Activated CD4-positive, CD25-positive, alpha-beta regulatory T cell treated with anti-CD3 and anti-CD28 coated beads, Interleukin-2, amount 50 U/mL, for 24 hours (primary cell): ENCODE results near the gene CELF2.
A peak's percentile ranks its signal among the peaks of the same experiment; 100 is the strongest.
"Not testable (repeated sequence)": the region's sequence is repeated elsewhere in the genome, so short reads cannot be mapped to it uniquely, and the experiment has no call there.

Experiments used
- ATAC-seq, 2 donors: fragments of 150-1000 bp; cut with Tn5 transposase; one replicate each; pipeline ENCODE4 v1.10.0; 2021; ENCODE audit warnings: mild to moderate bottlenecking in 1 of 2, moderate library complexity in 1 of 2

CELF2 gene

GRCh38 chr10:11177926-11178471 is 160.3 kb downstream of the CELF2 start:
- no peak for ATAC-seq

DNA sequence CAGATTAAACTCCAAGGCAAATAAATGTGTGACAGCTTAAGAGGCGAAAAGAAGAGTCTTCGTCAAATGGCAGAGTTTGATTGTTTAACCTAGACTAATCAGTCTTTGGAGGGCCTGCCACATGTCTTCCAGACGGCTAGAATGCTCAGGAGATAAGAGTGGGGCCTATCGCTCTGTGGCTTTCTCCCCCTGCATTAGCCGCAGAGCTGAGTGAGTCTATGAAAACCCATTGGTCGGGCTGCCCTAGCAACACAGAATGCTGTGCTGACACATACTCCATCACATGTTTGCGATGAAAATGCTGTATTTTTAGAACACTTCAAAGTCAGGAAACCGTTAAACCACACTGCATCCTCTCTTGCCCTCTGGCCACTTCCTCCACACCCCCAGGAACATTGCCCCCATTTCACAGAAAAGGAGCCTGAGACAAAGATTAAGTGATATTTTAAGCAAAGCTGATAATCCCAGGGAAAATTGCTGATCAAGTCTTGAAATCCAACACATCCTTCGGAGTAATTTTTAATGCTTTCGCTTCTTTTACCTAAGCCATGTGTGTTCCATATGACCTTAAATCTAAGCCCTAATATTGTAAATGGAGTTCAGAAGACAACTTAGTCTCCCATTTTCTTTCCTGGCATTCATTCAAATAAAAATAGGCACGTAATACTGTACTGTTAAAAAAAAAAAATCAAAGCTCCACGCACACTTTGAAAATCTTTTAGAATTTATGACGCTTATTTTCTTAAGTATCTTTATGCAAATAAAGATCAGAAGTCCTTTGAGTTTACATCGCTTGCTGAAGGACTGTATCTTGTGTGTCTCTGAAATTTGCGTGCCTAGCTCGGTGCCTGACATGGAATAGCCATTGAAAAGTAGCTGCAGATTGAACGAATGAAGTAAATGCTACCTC is 161.2 kb downstream of the CELF2 start:
- ATAC-seq = peak; percentile 83 to 85

- ATAC-seq = no peak
These were observed 161.9 kb downstream of the CELF2 start for GRCh38 chr10:11179516-11180105.

GRCh38 chr10:11180228-11180627 is 162.6 kb downstream of the CELF2 start:
- peak; percentile 23 to 34 for ATAC-seq

GRCh38 chr10:11181978-11182377 is 164.3 kb downstream of the CELF2 start:
- no peak for ATAC-seq

DNA sequence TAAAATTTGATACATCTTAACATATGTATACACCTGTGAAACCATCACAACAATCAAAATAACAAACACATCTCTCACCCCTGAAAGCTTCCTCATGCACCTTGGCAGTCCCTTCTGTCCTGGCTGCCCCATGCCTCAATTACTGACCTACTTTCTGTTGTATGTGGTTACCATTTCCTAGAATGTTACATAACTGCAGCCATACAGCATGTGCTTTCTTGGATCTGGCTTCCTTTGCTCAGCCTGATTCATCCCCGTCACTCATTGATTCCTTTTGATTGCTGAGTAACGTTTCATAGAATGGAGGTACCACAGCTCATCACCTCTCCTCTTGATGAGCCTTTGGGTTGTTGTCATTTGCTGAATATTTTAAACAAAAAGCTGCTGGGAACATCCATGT is 165.3 kb downstream of the CELF2 start:
- ATAC-seq = peak; percentile 26 to 31

- no peak for ATAC-seq
These were observed 166.4 kb downstream of the CELF2 start for GRCh38 chr10:11184093-11184492.

DNA sequence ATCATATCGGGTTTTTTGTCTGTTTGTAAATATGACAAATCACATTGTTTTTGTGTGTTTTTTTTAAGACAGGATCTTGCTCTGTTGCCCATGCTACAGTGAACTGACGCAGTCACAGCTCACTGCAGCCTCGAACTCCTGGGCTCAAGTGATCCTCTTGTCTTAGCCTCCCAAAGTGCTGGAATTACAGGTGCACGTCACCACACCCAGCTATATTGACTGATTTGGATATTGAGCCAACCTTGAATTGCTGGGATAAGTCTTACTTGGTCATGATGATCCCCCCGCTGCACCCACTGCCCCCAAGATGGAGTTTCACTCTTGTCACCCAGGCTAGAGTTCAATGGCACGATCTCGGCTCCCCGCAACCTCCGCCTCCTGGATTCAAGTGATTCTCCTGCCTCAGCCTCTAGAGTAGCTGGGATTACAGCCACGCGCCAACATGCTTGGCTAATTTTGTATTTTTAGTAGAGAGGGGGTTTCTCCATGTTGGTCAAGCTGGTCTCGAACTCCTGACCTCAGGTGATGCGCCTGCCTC is 167.5 kb downstream of the CELF2 start:
- not testable (repeated sequence) for ATAC-seq

- ATAC-seq = peak in 1 of 2 donors; percentile 27
These were observed 168.7 kb downstream of the CELF2 start for GRCh38 chr10:11186374-11186773.

DNA sequence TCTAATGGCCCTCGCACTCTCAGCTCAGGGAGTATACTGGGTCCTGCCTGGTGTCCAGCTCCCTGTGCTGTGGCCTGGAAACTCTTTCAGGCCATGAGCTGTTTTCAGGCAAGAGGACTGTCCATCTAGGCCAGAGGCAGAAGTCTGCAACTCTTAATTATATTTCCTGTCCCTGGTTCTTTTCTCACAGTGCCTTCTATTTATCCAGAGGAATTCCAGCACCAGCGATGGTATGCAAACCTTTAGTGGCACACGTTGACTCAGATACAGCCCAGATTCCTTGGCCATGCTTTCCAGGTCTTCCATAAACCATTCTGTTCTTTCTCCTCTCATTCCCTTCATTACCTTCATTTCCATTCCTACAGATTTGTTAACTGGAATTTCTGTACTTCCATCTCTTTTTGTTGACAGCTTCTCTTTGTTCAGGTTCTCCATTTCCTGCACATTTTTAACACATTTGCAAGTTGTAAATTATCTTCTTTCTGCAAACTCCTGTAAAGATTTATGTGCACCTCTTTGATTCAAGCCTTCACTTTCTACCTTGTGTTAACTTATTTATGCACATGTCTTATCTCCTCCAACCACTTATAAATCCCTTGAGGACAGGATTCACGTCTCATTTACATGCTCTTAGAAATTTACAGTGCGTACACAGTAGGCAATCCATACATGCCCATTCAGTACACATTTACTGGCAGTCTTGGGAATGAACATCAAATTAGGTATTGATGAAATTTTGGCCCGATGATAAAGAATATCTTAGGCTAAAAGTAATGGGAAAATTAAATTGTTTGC is 172.1 kb downstream of the CELF2 start:
- ATAC-seq = no peak

DNA sequence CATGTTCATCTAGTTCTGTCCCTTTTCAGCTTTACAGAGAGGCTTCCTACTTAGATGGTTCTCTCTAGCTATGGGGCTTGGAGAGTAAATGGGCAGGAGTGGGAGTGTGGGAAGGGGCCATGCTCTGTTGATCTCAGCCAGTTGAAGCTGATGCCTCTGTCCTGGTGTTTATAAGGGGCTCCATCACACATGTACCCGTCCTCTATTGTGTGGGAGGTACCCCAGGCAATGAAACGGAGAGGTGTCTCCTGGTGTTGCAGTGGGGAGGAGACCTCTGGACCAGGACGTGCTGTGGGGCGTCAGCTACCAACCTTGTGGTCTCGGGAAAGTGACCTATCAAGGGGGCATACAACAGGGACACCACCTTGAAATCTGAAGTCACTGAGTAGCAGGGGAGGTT is 173.5 kb downstream of the CELF2 start:
- ATAC-seq = peak in 1 of 2 donors; percentile 12

GRCh38 chr10:11191678-11192077 is 174.0 kb downstream of the CELF2 start:
- no peak for ATAC-seq

GRCh38 chr10:11192304-11193000 is 174.8 kb downstream of the CELF2 start:
- ATAC-seq = no peak

DNA sequence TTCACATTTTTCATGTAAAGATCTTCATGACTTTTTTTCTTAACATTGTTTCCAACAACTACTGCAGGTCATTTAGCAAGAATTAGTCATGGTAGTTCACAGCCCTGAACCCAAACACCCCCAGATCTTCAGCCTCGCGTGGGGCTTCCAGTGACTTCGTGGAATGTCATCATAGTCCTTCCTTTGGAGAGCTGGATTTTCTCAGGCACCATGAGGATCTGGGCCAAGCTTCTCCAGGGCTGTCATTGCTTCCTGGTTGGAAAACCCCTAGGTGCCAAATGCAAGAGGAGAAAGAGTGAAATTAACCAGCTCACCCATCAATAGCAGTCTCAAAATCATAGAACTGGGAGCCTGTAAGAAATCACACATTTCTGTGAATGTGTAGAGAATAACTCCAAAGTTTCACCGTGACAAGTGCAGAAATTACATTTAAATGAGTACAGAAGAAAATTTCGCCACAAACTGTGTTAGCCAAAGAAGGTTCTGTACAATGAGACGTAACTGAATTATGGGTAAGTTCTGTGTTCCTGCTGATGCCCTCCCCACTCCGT is 175.4 kb downstream of the CELF2 start:
- ATAC-seq = no peak

GRCh38 chr10:11194859-11195586 is 177.4 kb downstream of the CELF2 start:
- no peak for ATAC-seq

DNA sequence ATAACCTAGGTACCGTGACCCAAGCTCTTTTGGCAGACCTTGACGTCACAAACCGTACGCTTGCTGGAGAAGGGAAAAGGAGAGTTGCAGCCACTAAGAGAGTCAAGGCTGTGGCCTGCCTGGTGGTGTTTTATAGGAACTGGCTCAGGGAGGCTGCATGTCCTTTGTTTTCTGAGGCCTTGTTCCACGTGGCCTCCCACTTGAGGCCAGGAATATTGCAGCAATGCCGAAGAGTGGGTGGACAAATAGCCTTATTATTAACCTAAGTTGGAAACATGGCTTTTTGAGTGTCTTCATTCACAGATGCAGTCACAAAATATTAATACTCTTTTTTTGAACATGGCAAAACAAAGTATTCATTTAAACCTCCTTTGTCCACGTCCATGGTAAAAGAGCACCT is 178.0 kb downstream of the CELF2 start:
- no peak for ATAC-seq

DNA sequence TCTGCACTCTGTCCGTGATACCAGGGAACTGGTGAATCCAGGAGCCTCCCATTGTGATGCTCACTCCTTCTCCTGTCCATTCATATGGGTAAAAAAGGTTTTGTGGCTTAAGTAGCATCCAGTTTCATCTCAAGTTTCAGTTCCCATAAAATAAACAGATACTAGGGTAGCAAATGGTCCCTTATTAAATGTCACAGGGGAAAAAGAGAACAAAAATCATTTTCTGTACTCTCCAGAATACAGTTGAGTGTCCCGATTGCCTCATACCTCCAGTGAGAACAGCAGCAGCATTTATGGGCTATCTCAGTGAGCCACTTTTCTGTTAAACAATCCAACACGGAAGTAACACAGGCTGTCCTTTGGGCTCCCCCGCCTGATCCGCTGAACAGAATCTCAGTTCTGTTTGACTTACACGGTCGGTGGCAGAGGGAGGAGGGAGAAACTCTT is 179.6 kb downstream of the CELF2 start:
- ATAC-seq = peak; percentile 11 to 31

DNA sequence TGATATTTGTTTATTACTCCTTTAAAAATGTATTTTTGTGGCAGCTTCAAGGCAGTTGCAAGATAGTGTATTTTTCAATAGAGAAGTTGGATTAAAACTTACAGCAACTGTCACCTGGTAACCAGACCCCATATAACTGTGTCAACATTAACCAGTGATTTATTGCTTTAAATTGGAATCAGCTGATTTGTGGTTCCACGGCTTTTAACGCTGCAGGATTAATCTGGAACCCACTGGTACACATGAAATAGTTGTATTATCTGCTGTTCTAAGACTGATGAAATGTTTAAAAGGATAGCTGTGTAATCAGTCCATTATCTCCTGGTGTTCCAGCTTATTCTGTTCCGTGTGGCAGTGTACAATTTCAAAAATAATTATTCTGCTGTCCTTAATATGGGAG is 180.2 kb downstream of the CELF2 start:
- ATAC-seq = no peak

DNA sequence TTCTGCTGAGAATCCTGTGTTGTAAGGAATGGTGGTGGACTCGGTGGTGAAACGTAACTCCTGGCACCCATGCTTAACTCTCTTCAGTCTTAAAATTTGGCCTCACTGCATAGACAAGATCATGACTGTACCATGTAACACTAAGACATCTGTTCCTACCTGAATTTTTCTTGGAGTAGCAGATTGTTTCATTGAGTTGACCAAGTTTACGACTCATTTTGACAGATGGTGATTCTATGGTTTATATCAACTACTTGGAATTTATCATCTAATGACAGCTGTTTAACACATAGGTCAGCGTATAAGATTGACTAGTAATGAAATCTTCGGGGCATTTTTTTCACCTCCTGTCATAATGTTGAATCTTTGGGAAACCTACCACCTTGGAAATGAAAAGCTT is 184.2 kb downstream of the CELF2 start:
- no peak for ATAC-seq

DNA sequence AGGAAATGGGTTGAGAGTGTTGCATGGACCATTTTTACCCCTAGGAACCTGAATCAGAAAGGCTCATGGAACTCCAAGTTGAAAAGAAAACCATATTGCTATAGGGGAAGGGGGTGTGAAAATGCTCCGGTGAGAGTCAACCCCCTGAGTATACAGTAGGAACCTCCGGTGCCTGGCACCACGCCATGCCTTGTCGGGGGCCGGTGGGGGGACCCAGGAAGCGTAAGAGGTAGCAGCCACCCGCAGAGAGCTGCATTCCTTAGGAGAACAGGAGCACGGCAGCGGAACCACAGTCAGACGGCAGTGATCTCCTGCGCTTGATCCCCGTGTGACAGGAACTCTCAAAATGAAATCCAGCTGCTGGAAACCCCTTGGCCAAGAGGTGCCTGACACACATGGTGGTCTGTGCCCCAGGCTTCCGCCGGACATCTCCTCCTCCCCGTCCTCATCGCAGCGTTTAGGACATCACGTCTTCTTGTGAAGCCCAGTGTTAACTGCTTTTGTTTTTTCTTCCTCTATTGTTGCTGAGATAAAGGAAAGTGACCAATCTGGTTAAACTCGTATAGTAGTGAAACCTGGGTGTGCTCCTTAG is 186.8 kb downstream of the CELF2 start:
- ATAC-seq = no peak
